SK-N-SH (cell line): ENCODE measurements around the gene FXR1.

Source experiments
- CTCF ChIP-seq: fragments of 200-600 bp; sonication (generic); IDR thresholded peaks from 2 replicates; pipeline ENCODE4 v1.6.1; 2017; ENCODE audit warnings: antibody characterized with exemption, mild to moderate bottlenecking, moderate library complexity
- EP300 ChIP-seq, 2 experiments: IDR thresholded peaks; 2 replicates each; pipeline versions ENCODE4 v1.4.0 to v1.6.1; 2012; ENCODE audit warnings: borderline replicate concordance in 1 of 2, low read depth in 1 of 2, low read length in 1 of 2
- GATA2 ChIP-seq: sonication (generic); formaldehyde crosslinking; IDR thresholded peaks from 2 replicates; pipeline ENCODE4 v1.5.0; 2020; ENCODE audit warnings: mild to moderate bottlenecking, missing genetic modification reagents
- MAX ChIP-seq: IDR thresholded peaks from 2 replicates; pipeline ENCODE4 v1.4.0; 2012; ENCODE audit warnings: low read depth
- MEF2A ChIP-seq: IDR thresholded peaks from 2 replicates; pipeline ENCODE4 v1.4.0; 2012; ENCODE audit warnings: low read depth, borderline replicate concordance
- POLR2AphosphoS5 ChIP-seq: IDR thresholded peaks from 2 replicates; pipeline ENCODE4 v1.6.1; 2012; ENCODE audit warnings: low read depth, low read length
- YY1 ChIP-seq: IDR thresholded peaks from 2 replicates; pipeline ENCODE4 v1.4.0; 2012; ENCODE audit warnings: low read depth, mild to moderate bottlenecking

- TF ChIP-seq YY1 (no peak), MEF2A (no peak), MAX (no peak), GATA2 (no peak), CTCF (no peak), EP300 (IDR thresholded peaks at IDR 0.05; ENCODE audit: borderline replicate concordance in 1 of 2, low read depth in 1 of 2, low read length in 1 of 2) (no peak), POLR2AphosphoS5 (no peak)
These were observed 6.1 kb downstream of the FXR1 start for GRCh38 chr3:180918542-180918941.
